ENCODE data around the gene TVP23C. TPM values are rescaled to one million over a fixed set of nuclear protein-coding genes. Genes with fewer than 3 reads are reported as not detected.

The TVP23C gene
- total and polyA plus RNA-seq, 9 of the 15 experiments (the other 6 are each of a cell fraction or from before 2014, with no cell fraction given), result 5.7 to 16.8 (median 8.2) TPM

- TF ChIP-seq THRB (CRISPR knock-in tag; conservative IDR thresholded peaks at IDR 0.05), result no peak
- no peak for TF ChIP-seq ZNF707 (CRISPR knock-in tag; conservative IDR thresholded peaks at IDR 0.05)
- TF ChIP-seq MITF (IDR thresholded peaks at IDR 0.05), result peak; percentile 66
- no peak for TF ChIP-seq SMARCA5 (IDR thresholded peaks at IDR 0.05)
- no peak for TF ChIP-seq SFPQ (IDR thresholded peaks at IDR 0.05; ENCODE audit: low read depth, low read length)
- peak in 1 of 3 experiments; percentile 2; a peak in 1 of 6 replicates for TF ChIP-seq CTCF (IDR thresholded peaks at IDR 0.05 in 2 of 3, conservative IDR thresholded peaks at IDR 0.05 in 1 of 3; ENCODE audit: insufficient read depth in 2 of 3, low read depth in 1 of 3, low read length in 3 of 3)
- TF ChIP-seq ETV1 (tag; conservative IDR thresholded peaks at IDR 0.05; ENCODE audit: low read depth), result peak; percentile 74
- peak; percentile 38; the same call in 1 of the 2 replicates for TF ChIP-seq ZNF592 (IDR thresholded peaks at IDR 0.05)
- no peak for TF ChIP-seq XRCC3 (IDR thresholded peaks at IDR 0.05)
- no peak for TF ChIP-seq ZNF431 (CRISPR knock-in tag; IDR thresholded peaks at IDR 0.05)
These were observed 72.5 kb downstream of the TVP23C start (continued) for GRCh38 chr17:15490634-15491261.

Data from K562 (cell line).